Keratinocyte (primary cell): ENCODE results near the gene COL4A6. TPM values are rescaled to one million over a fixed set of nuclear protein-coding genes. Genes with fewer than 3 reads are reported as not detected.

Source experiments
- DNase-seq: peaks from one replicate; pipeline ENCODE4 v3.0.0-alpha.2; 2011; ENCODE audit warnings: low read depth, missing footprints, low spot score
- FAIRE-seq: peaks from 2 replicates; lab custom pipeline; 2011; peaks lifted over from hg19 to GRCh38; lab: Jason Lieb, UNC
- H2AFZ ChIP-seq: 2 replicates; pipeline ENCODE4 v1.6.0; 2012; ENCODE audit warnings: low read length, control low read depth, inconsistent platforms; ENCODE audit not compliant: control insufficient read depth
- H3K27ac ChIP-seq: 2 replicates; pipeline ENCODE4 v1.5.1; 2011; ENCODE audit warnings: low read length; ENCODE audit not compliant: control insufficient read depth, insufficient read depth
- H3K27me3 ChIP-seq: 3 replicates; pipeline ENCODE4 v1.6.0; 2011; ENCODE audit warnings: low read length; ENCODE audit not compliant: control insufficient read depth, insufficient read depth; ENCODE audit errors: extremely low read depth
- H3K36me3 ChIP-seq, 2 experiments: 2 replicates in 1 of 2; 3 replicates in 1 of 2; pipeline ENCODE4 v1.5.1; 2011; ENCODE audit warnings: low read length in 2 of 2, mild to moderate bottlenecking in 1 of 2; ENCODE audit not compliant: control insufficient read depth in 2 of 2, insufficient read depth in 2 of 2; ENCODE audit errors: extremely low read depth in 1 of 2
- H3K4me1 ChIP-seq: 3 replicates; pipeline ENCODE4 v1.5.1; 2011; ENCODE audit warnings: low read length; ENCODE audit not compliant: control insufficient read depth, insufficient read depth; ENCODE audit errors: extremely low read depth
- H3K4me2 ChIP-seq: 3 replicates; pipeline ENCODE4 v1.6.0; 2011; ENCODE audit warnings: low read depth, low read length; ENCODE audit not compliant: control insufficient read depth, insufficient read depth; ENCODE audit errors: extremely low read depth
- H3K4me3 ChIP-seq, 3 experiments: fragments of 200-600 bp in 1 of 3; sonication (generic) in 1 of 3; 2 replicates in 2 of 3; 3 replicates in 1 of 3; pipeline ENCODE4 v1.5.1; 2011 to 2016; ENCODE audit warnings: low read length in 3 of 3, mild to moderate bottlenecking in 3 of 3, control low read depth in 2 of 3, inconsistent platforms in 1 of 3, low read depth in 1 of 3, mixed read lengths in 1 of 3, mixed run types in 1 of 3, moderate library complexity in 1 of 3; ENCODE audit not compliant: control insufficient read depth in 2 of 3, insufficient read depth in 2 of 3; ENCODE audit errors: extremely low read depth in 1 of 3
- H3K79me2 ChIP-seq: 2 replicates; pipeline ENCODE4 v1.6.0; 2012; ENCODE audit warnings: low read length; ENCODE audit not compliant: control insufficient read depth, insufficient read depth
- H3K9ac ChIP-seq: 3 replicates; pipeline ENCODE4 v1.6.0; 2011; ENCODE audit warnings: low read length; ENCODE audit not compliant: control insufficient read depth, insufficient read depth; ENCODE audit errors: extremely low read depth
- H3K9me1 ChIP-seq: 3 replicates; pipeline ENCODE4 v1.6.0; 2011; ENCODE audit warnings: low read length; ENCODE audit not compliant: control insufficient read depth, insufficient read depth; ENCODE audit errors: extremely low read depth
- H3K9me3 ChIP-seq: 2 replicates; pipeline ENCODE4 v1.5.1; 2012; ENCODE audit warnings: low read depth, low read length; ENCODE audit not compliant: control insufficient read depth
- H4K20me1 ChIP-seq: 3 replicates; pipeline ENCODE4 v1.6.0; 2011; ENCODE audit warnings: low read length; ENCODE audit not compliant: control insufficient read depth, insufficient read depth; ENCODE audit errors: extremely low read depth
- CTCF ChIP-seq, 3 experiments: IDR thresholded peaks in 1 of 3; conservative IDR thresholded peaks in 1 of 3; optimal IDR thresholded peaks in 1 of 3; 2 replicates in 2 of 3; 3 replicates in 1 of 3; pipeline versions ENCODE3 to v1.5.1; 2011; ENCODE audit warnings: low read length in 3 of 3, mild to moderate bottlenecking in 3 of 3, moderate library complexity in 2 of 3, control low read depth in 1 of 3, inconsistent platforms in 1 of 3; ENCODE audit not compliant: insufficient read depth in 2 of 3; ENCODE audit errors: extremely low read depth in 1 of 3
- EZH2 ChIP-seq: IDR thresholded peaks from one replicate; pipeline ENCODE4 v1.6.1; 2012; ENCODE audit warnings: inconsistent platforms, mild to moderate bottlenecking, low read length, moderate library complexity
- dilution Hi-C: fragments of 300-500 bp; cut with MboI; formaldehyde crosslinking; loops from one replicate; pipeline ENCODE4 v1.7.0; 2020; ENCODE audit warnings: low sequenced_read_pairs; ENCODE audit not compliant: extremely low pct_ligation_motif_present
- polyA plus RNA-seq, 5 experiments: library from polyadenylated mRNA; depleted of rRNA in 3 of 5; stranded (reverse) in 3 of 5; stranded (forward) in 1 of 5; unstranded in 1 of 5; fragments of >200 nt; gene quantifications; 1 replicate in 1 of 5; 2 replicates in 3 of 5; 3 replicates in 1 of 5; pipeline versions ENCODE4 v1.2.1 to v1.2.3, GENCODE V29; 2011 to 2012; ENCODE audit warnings: missing spikeins in 2 of 5, low read depth in 1 of 5, low replicate concordance in 1 of 5

The COL4A6 gene
- polyA plus RNA-seq, 1 donor (not counting 4 experiments of a cell fraction or from before 2014, with no cell fraction given): 18.8 TPM

- Histone ChIP-seq H3K9me1 (no peaks in the 10 kb centered on the region), H3K27ac (no peak overlapping the region), H3K9me3 (no peaks in the 10 kb centered on the region), H2AFZ (no peak overlapping the region), H3K9ac (no peak overlapping the region), H3K27me3 (peaks cover 2% of the 10 kb centered on the region), H3K4me2 (no peak overlapping the region), H3K4me1 (no peaks in the 10 kb centered on the region), H3K79me2 (no peaks in the 10 kb centered on the region), H3K4me3 (no peak overlapping the region), H4K20me1 (no peaks in the 10 kb centered on the region), H3K36me3 (no peaks in the 10 kb centered on the region)
- dilution Hi-C loops: no loop called here
- TF ChIP-seq CTCF (optimal IDR thresholded peaks at IDR 0.05 in 1 of 3, IDR thresholded peaks at IDR 0.05 in 1 of 3, conservative IDR thresholded peaks at IDR 0.05 in 1 of 3; ENCODE audit: extremely low read depth in 1 of 3, insufficient read depth in 2 of 3, low read length in 3 of 3) (peak; percentile 52 to 79 (median 54)), EZH2 (no peak)
- FAIRE-seq (peak; percentile 80), DNase-seq (no peak)
Observed at GRCh38 chrX:108199691-108200090, 238.5 kb downstream of the COL4A6 start.

GRCh38 chrX:108199041-108199440 lies 239.2 kb downstream of the COL4A6 start:
- Histone ChIP-seq H2AFZ (no peak overlapping the region), H3K4me3 (no peak overlapping the region), H3K27me3 (peaks cover 2% of the 10 kb centered on the region), H3K4me2 (no peak overlapping the region), H3K27ac (no peak overlapping the region), H3K9me1 (no peaks in the 10 kb centered on the region), H3K9ac (no peak overlapping the region), H3K9me3 (no peaks in the 10 kb centered on the region), H3K36me3 (no peaks in the 10 kb centered on the region), H4K20me1 (no peaks in the 10 kb centered on the region), H3K79me2 (no peaks in the 10 kb centered on the region), H3K4me1 (no peaks in the 10 kb centered on the region)
- TF ChIP-seq EZH2 (no peak), CTCF (optimal IDR thresholded peaks at IDR 0.05 in 1 of 3, IDR thresholded peaks at IDR 0.05 in 1 of 3, conservative IDR thresholded peaks at IDR 0.05 in 1 of 3; ENCODE audit: extremely low read depth in 1 of 3, insufficient read depth in 2 of 3, low read length in 3 of 3) (no peak)
- no peak for DNase-seq
- dilution Hi-C loops: no loop called here
- FAIRE-seq: no peak
